Ishikawa (cell line): ENCODE results near the gene MAP2.

Source experiments
- CEBPB ChIP-seq: IDR thresholded peaks from 2 replicates; pipeline ENCODE4 v1.6.1; 2012
- CREB1 ChIP-seq: IDR thresholded peaks from 2 replicates; pipeline ENCODE4 v1.6.1; 2012; ENCODE audit warnings: low read depth
- EGR1 ChIP-seq: IDR thresholded peaks from 2 replicates; pipeline ENCODE4 v1.6.1; 2012
- EP300 ChIP-seq: IDR thresholded peaks from 2 replicates; pipeline ENCODE4 v1.6.1; 2012; ENCODE audit warnings: borderline replicate concordance
- MAX ChIP-seq: IDR thresholded peaks from 2 replicates; pipeline ENCODE4 v1.6.1; 2012
- RAD21 ChIP-seq: IDR thresholded peaks from 2 replicates; pipeline ENCODE4 v1.6.1; 2012; ENCODE audit warnings: low read depth
- TAF1 ChIP-seq: IDR thresholded peaks from 2 replicates; pipeline ENCODE4 v1.6.1; 2012; ENCODE audit warnings: low read depth, mild to moderate bottlenecking
- TCF12 ChIP-seq: IDR thresholded peaks from 2 replicates; pipeline ENCODE4 v1.6.1; 2012; ENCODE audit warnings: low read depth
- TEAD4 ChIP-seq: IDR thresholded peaks from 2 replicates; pipeline ENCODE4 v1.6.1; 2012
- YY1 ChIP-seq: IDR thresholded peaks from 2 replicates; pipeline ENCODE4 v1.6.1; 2012; ENCODE audit warnings: low read depth
- ZBTB7A ChIP-seq: IDR thresholded peaks from 2 replicates; pipeline ENCODE4 v1.6.1; 2012; ENCODE audit warnings: low read depth
- TF ChIP-seq, protein P1 (sequence below): IDR thresholded peaks from 2 replicates; pipeline ENCODE4 v1.6.1; 2012; ENCODE audit warnings: low read depth, mild to moderate bottlenecking

GRCh38 chr2:209771474-209772289, 347.8 kb downstream of the MAP2 start, which contains the start of gene UNC80:
- TF ChIP-seq MAX: peak; percentile 50; the same call in 1 of the 2 replicates
- 0 out of 2 replicates have a peak, but pooled peaks have one; percentile 25 for TF ChIP-seq EP300
- peak; percentile 20; the same call in 1 of the 2 replicates for TF ChIP-seq TCF12
- peak; percentile 14; the same call in 1 of the 2 replicates for TF ChIP-seq RAD21
- no peak for TF ChIP-seq CEBPB
- no peak for TF ChIP-seq CREB1
- TF ChIP-seq, protein P1, sequence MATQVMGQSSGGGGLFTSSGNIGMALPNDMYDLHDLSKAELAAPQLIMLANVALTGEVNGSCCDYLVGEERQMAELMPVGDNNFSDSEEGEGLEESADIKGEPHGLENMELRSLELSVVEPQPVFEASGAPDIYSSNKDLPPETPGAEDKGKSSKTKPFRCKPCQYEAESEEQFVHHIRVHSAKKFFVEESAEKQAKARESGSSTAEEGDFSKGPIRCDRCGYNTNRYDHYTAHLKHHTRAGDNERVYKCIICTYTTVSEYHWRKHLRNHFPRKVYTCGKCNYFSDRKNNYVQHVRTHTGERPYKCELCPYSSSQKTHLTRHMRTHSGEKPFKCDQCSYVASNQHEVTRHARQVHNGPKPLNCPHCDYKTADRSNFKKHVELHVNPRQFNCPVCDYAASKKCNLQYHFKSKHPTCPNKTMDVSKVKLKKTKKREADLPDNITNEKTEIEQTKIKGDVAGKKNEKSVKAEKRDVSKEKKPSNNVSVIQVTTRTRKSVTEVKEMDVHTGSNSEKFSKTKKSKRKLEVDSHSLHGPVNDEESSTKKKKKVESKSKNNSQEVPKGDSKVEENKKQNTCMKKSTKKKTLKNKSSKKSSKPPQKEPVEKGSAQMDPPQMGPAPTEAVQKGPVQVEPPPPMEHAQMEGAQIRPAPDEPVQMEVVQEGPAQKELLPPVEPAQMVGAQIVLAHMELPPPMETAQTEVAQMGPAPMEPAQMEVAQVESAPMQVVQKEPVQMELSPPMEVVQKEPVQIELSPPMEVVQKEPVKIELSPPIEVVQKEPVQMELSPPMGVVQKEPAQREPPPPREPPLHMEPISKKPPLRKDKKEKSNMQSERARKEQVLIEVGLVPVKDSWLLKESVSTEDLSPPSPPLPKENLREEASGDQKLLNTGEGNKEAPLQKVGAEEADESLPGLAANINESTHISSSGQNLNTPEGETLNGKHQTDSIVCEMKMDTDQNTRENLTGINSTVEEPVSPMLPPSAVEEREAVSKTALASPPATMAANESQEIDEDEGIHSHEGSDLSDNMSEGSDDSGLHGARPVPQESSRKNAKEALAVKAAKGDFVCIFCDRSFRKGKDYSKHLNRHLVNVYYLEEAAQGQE: peak; percentile 96
- no peak for TF ChIP-seq TAF1
- TF ChIP-seq YY1: no peak
- TF ChIP-seq ZBTB7A: peak; percentile 83
- TF ChIP-seq EGR1: peak; percentile 98
- TF ChIP-seq TEAD4: no peak
